Aorta (tissue), 5 donors: ENCODE measurements around the gene DPEP2NB. TPM values are rescaled to one million over a fixed set of nuclear protein-coding genes. Genes with fewer than 3 reads are reported as not detected.
"Not testable (repeated sequence)": the region's sequence is repeated elsewhere in the genome, so short reads cannot be mapped to it uniquely, and the experiment has no call there.

ENCODE experiments used
- ATAC-seq: fragments of 200-7000 bp; cut with Tn5 transposase; one replicate; pipeline ENCODE4 v1.9.1; 2022; ENCODE audit warnings: moderate library complexity; ENCODE audit not compliant: low FRiP score
- DNase-seq, 2 donors: peaks; one replicate each; pipeline ENCODE4 v3.0.0-alpha.2; 2020
- H3K27ac ChIP-seq, 2 donors: one replicate each; pipeline ENCODE4 v1.5.1; 2013; ENCODE audit warnings: low read length in 2 of 2, mild to moderate bottlenecking in 2 of 2, moderate library complexity in 2 of 2, control low read depth in 1 of 2, inconsistent platforms in 1 of 2, low read depth in 1 of 2
- H3K27me3 ChIP-seq, 2 donors: one replicate each; pipeline ENCODE4 v1.6.1; 2013; ENCODE audit warnings: control low read depth in 1 of 2, low read length in 1 of 2, mild to moderate bottlenecking in 1 of 2, moderate library complexity in 1 of 2; ENCODE audit not compliant: insufficient read depth in 2 of 2, control insufficient read depth in 1 of 2
- H3K36me3 ChIP-seq, 2 donors: one replicate each; pipeline ENCODE4 v1.6.1; 2013; ENCODE audit warnings: control low read depth in 1 of 2, low read length in 1 of 2, mild to moderate bottlenecking in 1 of 2; ENCODE audit not compliant: insufficient read depth in 2 of 2, control insufficient read depth in 1 of 2
- H3K4me1 ChIP-seq, 2 donors: one replicate each; pipeline ENCODE4 v1.6.1; 2013; ENCODE audit warnings: low read length in 2 of 2, control low read depth in 1 of 2, mild to moderate bottlenecking in 1 of 2, moderate library complexity in 1 of 2; ENCODE audit not compliant: insufficient read depth in 2 of 2, control insufficient read depth in 1 of 2
- H3K4me3 ChIP-seq, 2 donors: one replicate each; pipeline ENCODE4 v1.5.1; 2013; ENCODE audit warnings: low read length in 2 of 2, control low read depth in 1 of 2, mild to moderate bottlenecking in 1 of 2
- H3K9me3 ChIP-seq: one replicate; pipeline ENCODE4 v1.6.1; 2013; ENCODE audit warnings: mild to moderate bottlenecking, low read length; ENCODE audit not compliant: control insufficient read depth
- WGBS, 2 donors: extraction: QIAGEN DNeasy Blood & Tissue Kit; methylation state at CpG; one replicate each; pipeline ENCODE4 v1.1.7; 2013; 5-methylcytosine and 5-hydroxymethylcytosine counted together
- intact Hi-C, 2 donors: fragments of 100-400 bp; cut with DNase I; formaldehyde crosslinking; loops; one replicate each; pipeline versions ENCODE4 v1.14.2 to v1.15.0; 2022
- polyA plus RNA-seq, 2 donors: library from polyadenylated mRNA; stranded (reverse); fragments of 200-250 nt; gene quantifications; one replicate each; pipeline ENCODE4 v1.2.3, GENCODE V29; 2013
- total RNA-seq, 2 donors: library from RNA; stranded (reverse); fragmentation: NEBNext Ultra II Directional; extraction: Animal tissue kit (Norgen Biotek cat#: 25700); gene quantifications; one replicate each; pipeline ENCODE4 v1.2.1, GENCODE V29; 2021
- donor health status: healthy with polysubstance abuse.
- donor health status: Bipolar disorder and iron deficiency.
- donor health status: DM: no; HTN: no; CAD: no.
- donor health status: DM: no; HTN: no; CAD: no.
- donor health status: DM: yes; HTN: yes; CAD: no.

The DPEP2NB gene
- total and polyA plus RNA-seq, 4 donors = not detected

- H3K27me3 ChIP-seq = no peaks in the 10 kb centered on the region
- no peaks in the 10 kb centered on the region for H3K9me3 ChIP-seq
- H3K4me3 ChIP-seq = no peak overlapping the region
- ATAC-seq = no peak
- 92 to 93% methylated on average over 2 of the region's 2 CpGs for WGBS, 2 donors
- H3K27ac ChIP-seq = no peak overlapping the region
- no peak for DNase-seq
- intact Hi-C loops = loop anchor here (2.0 to 5.0 kb wide), 2 partner anchors 49 to 224 kb away; no protein-coding TSS in a partner anchor
- H3K36me3 ChIP-seq = no peaks in the 10 kb centered on the region
- H3K4me1 ChIP-seq = no peaks in the 10 kb centered on the region
Observed at GRCh38 chr16:68041783-68042182, 26.1 kb upstream of the DPEP2NB start.

GRCh38 chr16:68040506-68041288 lies 25.0 kb upstream of the DPEP2NB start:
- peak; percentile 85 to 95 for DNase-seq
- intact Hi-C loops = loop anchor here (2.0 to 5.0 kb wide), 2 partner anchors 48 to 223 kb away; no protein-coding TSS in a partner anchor
- Histone ChIP-seq H3K4me1 (no peaks in the 10 kb centered on the region), H3K27me3 (no peaks in the 10 kb centered on the region), H3K27ac (no peak overlapping the region), H3K4me3 (no peak overlapping the region), H3K9me3 (no peaks in the 10 kb centered on the region), H3K36me3 (no peaks in the 10 kb centered on the region)
- 63 to 64% methylated on average over 14 of the region's 14 CpGs for WGBS, 2 donors
- peak; percentile 93 for ATAC-seq

GRCh38 chr16:68037841-68038597 lies 22.3 kb upstream of the DPEP2NB start:
- intact Hi-C loops = no loop called here
- 90% methylated on average over 9 of the region's 9 CpGs for WGBS, 2 donors
- ATAC-seq = no peak

GRCh38 chr16:68035227-68035626 lies 19.5 kb upstream of the DPEP2NB start:
- H3K4me3 ChIP-seq = no peak overlapping the region
- H3K27ac ChIP-seq = no peak overlapping the region
- no peak for ATAC-seq
- WGBS, 2 donors = 83 to 95% methylated on average over 2 of the region's 2 CpGs
- DNase-seq = no peak
- H3K36me3 ChIP-seq = no peaks in the 10 kb centered on the region
- no peaks in the 10 kb centered on the region for H3K4me1 ChIP-seq
- H3K27me3 ChIP-seq = no peaks in the 10 kb centered on the region
- H3K9me3 ChIP-seq = no peaks in the 10 kb centered on the region
- intact Hi-C loops = no loop called here

More at GRCh38 chr16:68037841-68038597, 22.3 kb upstream of the DPEP2NB start:
- peak in 1 of 2 donors; percentile 28 for DNase-seq
- Histone ChIP-seq H3K4me1 (no peaks in the 10 kb centered on the region), H3K9me3 (no peaks in the 10 kb centered on the region), H3K36me3 (no peaks in the 10 kb centered on the region), H3K4me3 (no peak overlapping the region), H3K27ac (no peak overlapping the region), H3K27me3 (no peaks in the 10 kb centered on the region)

- Histone ChIP-seq H3K36me3 (peaks cover 0 to 4% of the 10 kb centered on the region in 2 donors), H3K27ac (no peak overlapping the region), H3K9me3 (no peaks in the 10 kb centered on the region), H3K4me1 (no peaks in the 10 kb centered on the region), H3K27me3 (no peaks in the 10 kb centered on the region), H3K4me3 (no peak overlapping the region)
- 88% methylated on average over 2 of the region's 2 CpGs for WGBS, 2 donors
- DNase-seq (peak in 1 of 2 donors; percentile 15), ATAC-seq (no peak)
- intact Hi-C loops = no loop called here
Observed at GRCh38 chr16:68033101-68033500, 17.4 kb upstream of the DPEP2NB start.

GRCh38 chr16:68031951-68032350 lies 16.2 kb upstream of the DPEP2NB start:
- WGBS, 2 donors = 94 to 96% methylated on average over 2 of the region's 2 CpGs
- no peaks in the 10 kb centered on the region for H3K9me3 ChIP-seq
- H3K27ac ChIP-seq = no peak overlapping the region
- no peak for ATAC-seq
- H3K36me3 ChIP-seq = peaks cover 0 to 4% of the 10 kb centered on the region in 2 donors
- H3K4me1 ChIP-seq = no peaks in the 10 kb centered on the region
- no peak overlapping the region for H3K4me3 ChIP-seq
- H3K27me3 ChIP-seq = no peaks in the 10 kb centered on the region
- intact Hi-C loops = no loop called here
- DNase-seq = peak in 1 of 2 donors; percentile 2

- WGBS, 2 donors = 84 to 89% methylated on average over 6 of the region's 6 CpGs
- DNase-seq, H3K4me3 ChIP-seq, intact Hi-C loops, H3K27ac ChIP-seq, H3K9me3 ChIP-seq, H3K4me1 ChIP-seq, H3K36me3 ChIP-seq, H3K27me3 ChIP-seq: not testable (repeated sequence)
- ATAC-seq = peak; percentile 38
Observed at GRCh38 chr16:68030108-68030507, 14.4 kb upstream of the DPEP2NB start.

GRCh38 chr16:68028996-68029395 lies 13.3 kb upstream of the DPEP2NB start:
- Histone ChIP-seq H3K4me1 (no peaks in the 10 kb centered on the region), H3K9me3 (no peaks in the 10 kb centered on the region), H3K27me3 (no peaks in the 10 kb centered on the region), H3K36me3 (peaks cover 0 to 4% of the 10 kb centered on the region in 2 donors), H3K4me3 (no peak overlapping the region), H3K27ac (no peak overlapping the region)
- DNase-seq = no peak
- 93 to 100% methylated on average over 3 of the region's 3 CpGs for WGBS, 2 donors
- ATAC-seq = no peak
- intact Hi-C loops = no loop called here
